NCI-H1930 (cell line): ENCODE results near the gene MAMSTR.
A peak's percentile ranks its signal among the peaks of the same experiment; 100 is the strongest.
"Not testable (repeated sequence)": the region's sequence is repeated elsewhere in the genome, so short reads cannot be mapped to it uniquely, and the experiment has no call there.

Experiments used
- DNase-seq, 2 experiments: peaks; one replicate each; lab custom pipeline; 2025; lab: John Stamatoyannopoulos, UW

The MAMSTR gene

GRCh38 chr19:48720613-48721296 is 1.2 kb upstream of the MAMSTR start:
- DNase-seq = peak; percentile 99

GRCh38 chr19:48720251-48720612 is 707 bp upstream of the MAMSTR start:
- DNase-seq = no peak

- no peak for DNase-seq
Observed at GRCh38 chr19:48718711-48719231, 754 bp downstream of the MAMSTR start.

- not testable (repeated sequence) for DNase-seq
Observed at GRCh38 chr19:48718106-48718505, 1.4 kb downstream of the MAMSTR start.

GRCh38 chr19:48716562-48717291 is 2.8 kb downstream of the MAMSTR start:
- no peak for DNase-seq

- no peak for DNase-seq
Observed at GRCh38 chr19:48715681-48716171, 3.8 kb downstream of the MAMSTR start.

GRCh38 chr19:48714759-48715675 is 4.5 kb downstream of the MAMSTR start:
- no peak for DNase-seq

GRCh38 chr19:48713864-48714755 is 5.4 kb downstream of the MAMSTR start:
- DNase-seq = peak; percentile 100

- no peak for DNase-seq
Observed at GRCh38 chr19:48713041-48713863, 6.3 kb downstream of the MAMSTR start.

GRCh38 chr19:48711106-48711662 is 8.3 kb downstream of the MAMSTR start:
- no peak for DNase-seq

GRCh38 chr19:48708471-48708870 is 11.1 kb downstream of the MAMSTR start:
- no peak for DNase-seq

GRCh38 chr19:48705431-48705830 is 14.1 kb downstream of the MAMSTR start:
- no peak for DNase-seq

GRCh38 chr19:48703316-48703715 is 16.2 kb downstream of the MAMSTR start:
- DNase-seq = no peak

GRCh38 chr19:48702701-48703100 is 16.8 kb downstream of the MAMSTR start:
- no peak for DNase-seq

- no peak for DNase-seq
Observed at GRCh38 chr19:48698046-48698445, 21.5 kb downstream of the MAMSTR start.

GRCh38 chr19:48696353-48697010 is 23.0 kb downstream of the MAMSTR start:
- no peak for DNase-seq

- DNase-seq = no peak
Observed at GRCh38 chr19:48695743-48696352, 23.7 kb downstream of the MAMSTR start, which contains the start of gene FUT2. TSS of gene FUT2 (plus strand) at chr19:48695971. CDS start at chr19:48702957, 6,986 bp downstream.

- not testable (repeated sequence) for DNase-seq
Observed at GRCh38 chr19:48693629-48694028, 25.9 kb downstream of the MAMSTR start.

- no peak for DNase-seq
Observed at GRCh38 chr19:48689449-48689848, 30.1 kb downstream of the MAMSTR start.
